PC-9 (cell line): ENCODE results near the gene CASQ2. TPM values are rescaled to one million over a fixed set of nuclear protein-coding genes. Genes with fewer than 3 reads are reported as not detected.
A peak's percentile ranks its signal among the peaks of the same experiment; 100 is the strongest.

Experiments
- BruUV-seq: library from RNA; stranded (reverse); fragments of 400-500 nt; replicated peaks from 2 replicates; lab custom pipeline; 2021; lab: Mats Ljungman, UMichigan
- CTCF ChIA-PET: fragments of 300-600 bp; sonication (Branson Sonifier 250); formaldehyde crosslinking; loops from one replicate; lab custom pipeline; 2022; ENCODE audit warnings: antibody characterized with exemption; lab: Charles Lee
- POLR2A ChIA-PET: fragments of 300-600 bp; sonication (Branson Sonifier 250); formaldehyde crosslinking; loops from one replicate; lab custom pipeline; 2022; ENCODE audit warnings: antibody characterized with exemption; ENCODE audit not compliant: unreplicated experiment; lab: Charles Lee
- DNase-seq, 2 experiments: peaks; one replicate each; pipeline versions ENCODE4 v3.0.0 to v3.0.0-alpha.2; 2015 to 2022; ENCODE audit warnings: mixed read lengths in 1 of 2
- H2AFZ ChIP-seq: fragments of 200-600 bp; sonication (generic); 2 replicates; pipeline ENCODE4 v1.8.1; 2017; ENCODE audit warnings: antibody characterized with exemption
- H3F3A ChIP-seq: fragments of 200-600 bp; sonication (generic); 2 replicates; pipeline ENCODE4 v1.8.1; 2017; ENCODE audit warnings: antibody characterized with exemption, mild to moderate bottlenecking, low read depth; ENCODE audit not compliant: insufficient read depth
- H3K27ac ChIP-seq: fragments of 200-600 bp; sonication (generic); 2 replicates; pipeline ENCODE4 v1.6.1; 2016; ENCODE audit warnings: mixed run types
- H3K27me3 ChIP-seq: fragments of 200-600 bp; sonication (generic); 2 replicates; pipeline ENCODE4 v1.6.1; 2016; ENCODE audit warnings: low read depth, mixed run types; ENCODE audit not compliant: insufficient read depth
- H3K36me3 ChIP-seq: fragments of 200-600 bp; sonication (generic); 2 replicates; pipeline ENCODE4 v1.6.1; 2016; ENCODE audit warnings: low read depth, mixed run types
- H3K4me1 ChIP-seq: fragments of 200-600 bp; sonication (generic); replicated peaks from 2 replicates; pipeline ENCODE4 v1.6.1; 2016; ENCODE audit warnings: mixed run types; ENCODE audit not compliant: insufficient read depth
- H3K4me2 ChIP-seq: fragments of 200-600 bp; sonication (generic); 2 replicates; pipeline ENCODE4 v1.6.1; 2017; ENCODE audit warnings: mixed run types
- H3K4me3 ChIP-seq: fragments of 200-600 bp; sonication (generic); 2 replicates; pipeline ENCODE4 v1.6.1; 2016; ENCODE audit warnings: mixed run types
- H3K79me2 ChIP-seq: fragments of 200-600 bp; sonication (generic); 2 replicates; pipeline ENCODE4 v1.6.1; 2017; ENCODE audit warnings: low read depth, mixed run types
- H3K9me2 ChIP-seq: fragments of 200-600 bp; sonication (generic); 2 replicates; pipeline ENCODE4 v1.8.1; 2017; ENCODE audit warnings: mild to moderate bottlenecking; ENCODE audit not compliant: insufficient read depth
- H3K9me3 ChIP-seq: fragments of 200-600 bp; sonication (generic); 2 replicates; pipeline ENCODE4 v1.8.1; 2016; ENCODE audit warnings: low read depth; ENCODE audit not compliant: insufficient read depth
- H4K20me1 ChIP-seq: fragments of 200-600 bp; sonication (generic); 2 replicates; pipeline ENCODE4 v1.8.1; 2017; ENCODE audit not compliant: insufficient read depth
- CTCF ChIP-seq: fragments of 200-600 bp; sonication (generic); conservative IDR thresholded peaks from 2 replicates; pipeline ENCODE4 v1.6.1; 2017; ENCODE audit warnings: mixed run types, antibody characterized with exemption, mild to moderate bottlenecking, moderate library complexity
- EZH2 ChIP-seq: fragments of 200-600 bp; sonication (generic); IDR thresholded peaks from 2 replicates; pipeline ENCODE4 v1.8.0; 2017; ENCODE audit warnings: antibody characterized with exemption, low read depth
- intact Hi-C: fragments of 100-400 bp; cut with micrococcal nuclease; formaldehyde crosslinking; loops from one replicate; pipeline ENCODE4 v1.10.0; 2022; ENCODE audit not compliant: unreplicated experiment
- total RNA-seq: library from RNA; stranded (reverse); gene quantifications from 2 replicates; pipeline ENCODE4 v1.2.3, GENCODE V29; 2021

CASQ2 gene
- total RNA-seq, 1 experiment from 2014 or later: not detected

- BruUV-seq: no TSS peak
- TF ChIP-seq EZH2 (no peak), CTCF (peak; percentile 95)
- Histone ChIP-seq H3K79me2 (no peaks in the 10 kb centered on the region), H3F3A (no peaks in the 10 kb centered on the region), H3K4me1 (peaks cover 7% of the 10 kb centered on the region), H4K20me1 (no peaks in the 10 kb centered on the region), H3K9me2 (no peaks in the 10 kb centered on the region), H3K27me3 (no peaks in the 10 kb centered on the region), H3K27ac (no peak overlapping the region), H2AFZ (peak overlapping the region; percentile 46; the same call in 1 of the 2 replicates), H3K4me3 (peak overlapping the region; percentile 8; the same call in 1 of the 2 replicates), H3K9me3 (no peaks in the 10 kb centered on the region), H3K4me2 (peak overlapping the region; percentile 52), H3K36me3 (no peaks in the 10 kb centered on the region)
- POLR2A ChIA-PET: interaction anchor here (0.5 to 0.8 kb wide), 4 partner anchors 59 to 458 kb away, joined by 3 to 10 read pairs (median 5); no protein-coding TSS in a partner anchor
- CTCF ChIA-PET: interaction anchor here (0.5 to 1.4 kb wide), 5 partner anchors 11 to 176 kb away, joined by 3 to 7 read pairs (median 3); no protein-coding TSS in a partner anchor
- intact Hi-C loops: loop anchor here (1.0 to 5.0 kb wide), 4 partner anchors 164 to 635 kb away; no protein-coding TSS in a partner anchor
- DNase-seq: peak; percentile 74 to 82
Measured at GRCh38 chr1:115771847-115772457, 3.4 kb upstream of the CASQ2 start.

GRCh38 chr1:115771094-115771846 is 2.8 kb upstream of the CASQ2 start:
- intact Hi-C loops: loop anchor here (1.0 to 5.0 kb wide), 2 partner anchors 225 to 634 kb away; no protein-coding TSS in a partner anchor

More at GRCh38 chr1:115771094-115771846, 2.8 kb upstream of the CASQ2 start:
- TF ChIP-seq CTCF (no peak), EZH2 (no peak)
- no peaks in the 10 kb centered on the region for H3K27me3 ChIP-seq
- peak overlapping the region; percentile 8; the same call in 1 of the 2 replicates for H3K4me3 ChIP-seq
- no TSS peak for BruUV-seq
- peak overlapping the region; percentile 46; the same call in 1 of the 2 replicates for H2AFZ ChIP-seq
- H3K36me3 ChIP-seq: no peaks in the 10 kb centered on the region
- H3K27ac ChIP-seq: no peak overlapping the region
- peaks cover 7% of the 10 kb centered on the region for H3K4me1 ChIP-seq
- DNase-seq: no peak
- H3F3A ChIP-seq: no peaks in the 10 kb centered on the region
- H3K9me3 ChIP-seq: no peaks in the 10 kb centered on the region
- peak overlapping the region; percentile 52 for H3K4me2 ChIP-seq
- H3K79me2 ChIP-seq: no peaks in the 10 kb centered on the region
- ChIA-PET POLR2A (interaction anchor here (0.5 to 0.8 kb wide), 4 partner anchors 58 to 457 kb away, joined by 3 to 10 read pairs (median 5); no protein-coding TSS in a partner anchor), CTCF (interaction anchor here (0.5 to 1.4 kb wide), 5 partner anchors 11 to 175 kb away, joined by 3 to 7 read pairs (median 3); no protein-coding TSS in a partner anchor)
- H3K9me2 ChIP-seq: no peaks in the 10 kb centered on the region
- H4K20me1 ChIP-seq: no peaks in the 10 kb centered on the region
